Mesothelial cell of epicardium (in vitro differentiated cells): ENCODE results near the gene MCF2L. TPM values are rescaled to one million over a fixed set of nuclear protein-coding genes. Genes with fewer than 3 reads are reported as not detected.

ENCODE experiments used
- DNase-seq, 2 experiments: peaks; one replicate each; pipeline ENCODE4 v3.0.0; 2021; ENCODE audit warnings: low spot score in 2 of 2; ENCODE audit not compliant: unreplicated experiment in 2 of 2
- H3K27ac Mint-ChIP-seq: 2 replicates; pipeline ENCODE4 v1.8.0; 2021; ENCODE audit warnings: mixed read lengths
- H3K27me3 Mint-ChIP-seq: 2 replicates; pipeline ENCODE4 v1.8.0; 2021; ENCODE audit warnings: low read depth, mixed read lengths
- H3K36me3 Mint-ChIP-seq: 2 replicates; pipeline ENCODE4 v1.8.0; 2021; ENCODE audit warnings: mixed read lengths
- H3K4me1 Mint-ChIP-seq: 2 replicates; pipeline ENCODE4 v1.8.0; 2021; ENCODE audit warnings: mixed read lengths
- H3K4me3 Mint-ChIP-seq: 2 replicates; pipeline ENCODE4 v1.8.0; 2021; ENCODE audit warnings: mild to moderate bottlenecking, moderate library complexity, mixed read lengths
- H3K9me3 Mint-ChIP-seq: 2 replicates; pipeline ENCODE4 v1.8.0; 2021; ENCODE audit warnings: mixed read lengths
- total RNA-seq: library from RNA; stranded (reverse); gene quantifications from 3 replicates; pipeline ENCODE4 v1.2.1, GENCODE V29; 2021
- TF ChIP-seq, protein P1 (sequence below): fragments of 200-600 bp; sonication (generic); IDR thresholded peaks from one replicate; pipeline ENCODE4 v1.5.0; 2021; ENCODE audit warnings: antibody characterized with exemption; ENCODE audit not compliant: unreplicated experiment

MCF2L gene
- total RNA-seq, 1 donor from 2014 or later = 36.6 TPM

- H3K36me3 Mint-ChIP-seq = peaks cover 7% of the 10 kb centered on the region
- H3K27me3 Mint-ChIP-seq = no peaks in the 10 kb centered on the region
- DNase-seq = no peak
- TF ChIP-seq, protein P1, sequence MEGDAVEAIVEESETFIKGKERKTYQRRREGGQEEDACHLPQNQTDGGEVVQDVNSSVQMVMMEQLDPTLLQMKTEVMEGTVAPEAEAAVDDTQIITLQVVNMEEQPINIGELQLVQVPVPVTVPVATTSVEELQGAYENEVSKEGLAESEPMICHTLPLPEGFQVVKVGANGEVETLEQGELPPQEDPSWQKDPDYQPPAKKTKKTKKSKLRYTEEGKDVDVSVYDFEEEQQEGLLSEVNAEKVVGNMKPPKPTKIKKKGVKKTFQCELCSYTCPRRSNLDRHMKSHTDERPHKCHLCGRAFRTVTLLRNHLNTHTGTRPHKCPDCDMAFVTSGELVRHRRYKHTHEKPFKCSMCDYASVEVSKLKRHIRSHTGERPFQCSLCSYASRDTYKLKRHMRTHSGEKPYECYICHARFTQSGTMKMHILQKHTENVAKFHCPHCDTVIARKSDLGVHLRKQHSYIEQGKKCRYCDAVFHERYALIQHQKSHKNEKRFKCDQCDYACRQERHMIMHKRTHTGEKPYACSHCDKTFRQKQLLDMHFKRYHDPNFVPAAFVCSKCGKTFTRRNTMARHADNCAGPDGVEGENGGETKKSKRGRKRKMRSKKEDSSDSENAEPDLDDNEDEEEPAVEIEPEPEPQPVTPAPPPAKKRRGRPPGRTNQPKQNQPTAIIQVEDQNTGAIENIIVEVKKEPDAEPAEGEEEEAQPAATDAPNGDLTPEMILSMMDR = no peak
- H3K9me3 Mint-ChIP-seq = no peaks in the 10 kb centered on the region
- peaks cover 24% of the 10 kb centered on the region for H3K4me1 Mint-ChIP-seq
- no peak overlapping the region for H3K27ac Mint-ChIP-seq
- no peak overlapping the region for H3K4me3 Mint-ChIP-seq
Measured at GRCh38 chr13:113005997-113006396, 37.0 kb downstream of the MCF2L start.

DNA sequence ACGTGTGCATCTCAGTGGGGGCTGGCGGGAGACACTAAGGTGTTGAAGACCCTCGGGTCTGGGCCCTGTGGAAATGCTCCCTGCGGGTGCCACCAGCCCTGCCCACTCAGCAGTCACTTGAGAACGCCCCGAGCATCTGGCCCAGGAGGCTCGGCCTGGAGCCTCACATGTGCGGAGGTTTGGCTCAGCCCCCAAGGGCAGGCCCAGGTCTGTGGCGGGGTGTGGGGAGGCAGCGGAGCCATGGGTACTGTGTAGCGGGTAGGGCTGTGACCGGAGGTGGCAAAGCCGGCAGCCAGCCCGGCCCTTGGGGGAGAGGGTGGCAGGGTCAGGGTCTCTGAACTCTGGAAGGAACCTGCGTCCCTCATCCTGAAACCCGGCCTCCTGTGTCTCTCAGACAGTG is 37.6 kb downstream of the MCF2L start:
- peaks cover 3% of the 10 kb centered on the region for H3K9me3 Mint-ChIP-seq
- no peak for DNase-seq
- H3K4me3 Mint-ChIP-seq = no peak overlapping the region
- H3K27me3 Mint-ChIP-seq = no peaks in the 10 kb centered on the region
- peaks cover 17% of the 10 kb centered on the region for H3K4me1 Mint-ChIP-seq
- TF ChIP-seq, protein P1 = no peak
- peaks cover 10% of the 10 kb centered on the region for H3K36me3 Mint-ChIP-seq
- no peak overlapping the region for H3K27ac Mint-ChIP-seq

GRCh38 chr13:113008851-113009250 is 39.8 kb downstream of the MCF2L start:
- no peak overlapping the region for H3K27ac Mint-ChIP-seq
- TF ChIP-seq, protein P1 = no peak
- DNase-seq = no peak
- peaks cover 10% of the 10 kb centered on the region for H3K36me3 Mint-ChIP-seq
- peaks cover 3% of the 10 kb centered on the region for H3K9me3 Mint-ChIP-seq
- H3K27me3 Mint-ChIP-seq = no peaks in the 10 kb centered on the region
- peaks cover 17% of the 10 kb centered on the region for H3K4me1 Mint-ChIP-seq
- no peak overlapping the region for H3K4me3 Mint-ChIP-seq

DNA sequence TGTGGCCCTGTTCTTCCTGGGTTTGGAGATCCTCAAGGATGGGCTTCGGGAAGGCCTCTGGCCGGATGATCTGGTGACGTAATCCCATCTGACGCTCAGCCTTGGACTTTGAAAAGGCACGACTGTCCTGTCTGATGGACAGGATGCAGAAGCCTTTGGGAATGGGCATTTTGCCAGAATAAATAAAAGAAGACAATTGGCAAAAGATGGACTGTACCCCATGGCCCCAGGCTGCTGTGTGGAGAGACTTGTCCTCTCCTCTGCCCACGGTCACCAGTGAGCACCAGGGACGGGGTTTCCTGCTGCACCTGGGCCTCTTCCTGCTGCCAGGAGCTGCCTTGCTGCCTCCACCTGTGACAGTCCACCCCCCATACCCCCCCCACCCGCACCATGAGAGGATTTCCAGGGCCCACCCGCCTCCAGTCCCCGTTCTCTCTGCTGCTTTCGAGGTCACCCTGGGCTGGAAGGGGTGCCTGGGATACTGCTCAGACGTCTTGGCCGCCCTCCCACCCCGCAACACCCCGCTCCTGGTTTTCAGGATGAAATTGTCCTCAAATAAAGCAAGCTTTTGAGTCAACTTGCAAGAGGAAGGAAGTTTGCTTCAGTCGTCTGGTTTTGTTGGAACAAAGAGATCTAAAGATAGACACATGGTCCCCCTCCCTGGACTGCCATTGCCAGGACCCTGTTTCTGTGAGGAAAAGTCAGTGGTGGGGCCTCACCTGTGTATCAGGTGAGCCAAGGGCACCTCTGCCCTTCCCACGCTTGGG is 40.9 kb downstream of the MCF2L start:
- Mint-ChIP-seq H3K9me3 (peaks cover 3% of the 10 kb centered on the region), H3K27me3 (no peaks in the 10 kb centered on the region), H3K27ac (no peak overlapping the region), H3K36me3 (peaks cover 6% of the 10 kb centered on the region), H3K4me3 (no peak overlapping the region), H3K4me1 (peaks cover 19% of the 10 kb centered on the region)
- DNase-seq = no peak
- TF ChIP-seq, protein P1 = no peak

- H3K4me1 Mint-ChIP-seq = peaks cover 19% of the 10 kb centered on the region
- H3K4me3 Mint-ChIP-seq = no peak overlapping the region
- peaks cover 4% of the 10 kb centered on the region for H3K36me3 Mint-ChIP-seq
- H3K27ac Mint-ChIP-seq = no peak overlapping the region
- TF ChIP-seq, protein P1 = no peak
- peaks cover 3% of the 10 kb centered on the region for H3K9me3 Mint-ChIP-seq
- H3K27me3 Mint-ChIP-seq = no peaks in the 10 kb centered on the region
- DNase-seq = no peak
Measured at GRCh38 chr13:113010510-113010865, 41.5 kb downstream of the MCF2L start.

DNA sequence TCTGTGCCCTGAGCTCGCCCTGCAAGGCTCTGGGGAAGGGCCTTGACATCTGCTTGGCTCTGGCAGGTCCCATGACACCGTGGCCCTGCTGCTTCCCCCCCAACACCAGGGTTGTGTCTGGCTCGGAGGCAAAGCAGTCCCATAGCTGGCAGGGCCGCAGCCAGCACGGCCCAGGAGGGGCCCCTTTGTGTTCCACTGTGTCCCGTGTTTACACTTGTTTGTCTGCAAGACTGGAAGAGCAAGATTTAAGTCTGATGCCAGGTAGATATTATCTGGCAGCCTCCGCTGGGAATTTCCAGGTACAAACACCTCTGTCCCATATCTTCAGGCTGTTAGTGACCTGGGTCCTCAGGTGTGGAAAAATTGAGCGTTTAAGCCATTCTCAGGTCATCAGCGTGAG is 44.3 kb downstream of the MCF2L start:
- Mint-ChIP-seq H3K36me3 (peaks cover 16% of the 10 kb centered on the region), H3K27ac (peak overlapping the region; percentile 39), H3K4me3 (no peak overlapping the region), H3K9me3 (peaks cover 3% of the 10 kb centered on the region), H3K27me3 (no peaks in the 10 kb centered on the region), H3K4me1 (peaks cover 19% of the 10 kb centered on the region)
- no peak for DNase-seq
- TF ChIP-seq, protein P1 = no peak
